ENCODE measurements around the gene SLX4IP.

DNA sequence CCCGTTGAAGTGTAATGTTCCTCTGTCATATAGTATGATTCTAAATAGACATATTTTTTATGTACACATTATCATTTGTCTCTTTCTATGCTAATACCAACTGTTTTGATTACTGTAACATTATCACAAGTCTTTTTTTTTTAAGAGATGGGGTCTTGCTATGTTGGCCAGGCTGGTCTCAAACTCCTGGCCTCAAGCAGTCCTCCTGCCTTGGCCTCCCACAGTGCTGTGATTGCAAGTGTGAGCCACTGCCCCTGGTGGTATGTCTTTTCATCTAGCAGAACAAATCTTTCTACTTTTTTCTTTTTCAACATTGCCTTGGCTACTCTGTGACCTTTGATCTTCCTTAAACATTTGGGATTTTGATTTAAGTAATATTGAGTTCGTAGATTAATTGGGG is 57.7 kb downstream of the SLX4IP start:
- TF ChIP-seq, protein P1, sequence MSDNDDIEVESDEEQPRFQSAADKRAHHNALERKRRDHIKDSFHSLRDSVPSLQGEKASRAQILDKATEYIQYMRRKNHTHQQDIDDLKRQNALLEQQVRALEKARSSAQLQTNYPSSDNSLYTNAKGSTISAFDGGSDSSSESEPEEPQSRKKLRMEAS (IDR thresholded peaks at IDR 0.05; ENCODE audit: insufficient read depth, insufficient read length): no peak
- no peak for TF ChIP-seq POLR2AphosphoS5 (IDR thresholded peaks at IDR 0.05; ENCODE audit: insufficient read depth, low read depth, low read length)
- TF ChIP-seq, protein P2, sequence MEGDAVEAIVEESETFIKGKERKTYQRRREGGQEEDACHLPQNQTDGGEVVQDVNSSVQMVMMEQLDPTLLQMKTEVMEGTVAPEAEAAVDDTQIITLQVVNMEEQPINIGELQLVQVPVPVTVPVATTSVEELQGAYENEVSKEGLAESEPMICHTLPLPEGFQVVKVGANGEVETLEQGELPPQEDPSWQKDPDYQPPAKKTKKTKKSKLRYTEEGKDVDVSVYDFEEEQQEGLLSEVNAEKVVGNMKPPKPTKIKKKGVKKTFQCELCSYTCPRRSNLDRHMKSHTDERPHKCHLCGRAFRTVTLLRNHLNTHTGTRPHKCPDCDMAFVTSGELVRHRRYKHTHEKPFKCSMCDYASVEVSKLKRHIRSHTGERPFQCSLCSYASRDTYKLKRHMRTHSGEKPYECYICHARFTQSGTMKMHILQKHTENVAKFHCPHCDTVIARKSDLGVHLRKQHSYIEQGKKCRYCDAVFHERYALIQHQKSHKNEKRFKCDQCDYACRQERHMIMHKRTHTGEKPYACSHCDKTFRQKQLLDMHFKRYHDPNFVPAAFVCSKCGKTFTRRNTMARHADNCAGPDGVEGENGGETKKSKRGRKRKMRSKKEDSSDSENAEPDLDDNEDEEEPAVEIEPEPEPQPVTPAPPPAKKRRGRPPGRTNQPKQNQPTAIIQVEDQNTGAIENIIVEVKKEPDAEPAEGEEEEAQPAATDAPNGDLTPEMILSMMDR (IDR thresholded peaks at IDR 0.05; ENCODE audit: extremely low read depth in 1 of 2, insufficient read depth in 1 of 2, low read depth in 1 of 2, low read length in 2 of 2): no peak
- no peak for TF ChIP-seq POLR2A (IDR thresholded peaks at IDR 0.05; ENCODE audit: low read depth, low read length)
- TF ChIP-seq JUN (IDR thresholded peaks at IDR 0.05; ENCODE audit: borderline replicate concordance, insufficient read depth, insufficient read length, low read depth): no peak
- no peak for TF ChIP-seq GATA2 (IDR thresholded peaks at IDR 0.05; ENCODE audit: insufficient read depth, insufficient read length, low read depth, low read length)
- TF ChIP-seq EZH2 (IDR thresholded peaks at IDR 0.05; ENCODE audit: borderline replicate concordance, low read depth, low read length, severe bottlenecking): no peak
- no peak for TF ChIP-seq MYC (IDR thresholded peaks at IDR 0.05; ENCODE audit: low read depth, low read length)
